NCI-H2196 (cell line): ENCODE data around the gene MRPS27.
A peak's percentile ranks its signal among the peaks of the same experiment; 100 is the strongest.

Experiments used
- DNase-seq: peaks from one replicate; lab custom pipeline; 2025; ENCODE audit not compliant: unreplicated experiment; lab: John Stamatoyannopoulos, UW

The MRPS27 gene

GRCh38 chr5:72319976-72320752 lies at the start of gene MRPS27, which contains the start of gene PTCD2:
MRPS27 (minus strand) TSS chr5:72320240; CDS start chr5:72320221, 19 bp downstream.
PTCD2 (plus strand) TSS chr5:72320373; CDS start chr5:72320383, 10 bp downstream.
- DNase-seq = peak; percentile 90

GRCh38 chr5:72369711-72370110 lies 49.7 kb upstream of the MRPS27 start:
- no peak for DNase-seq

- no peak for DNase-seq
Observed at GRCh38 chr5:72369301-72369700, 49.3 kb upstream of the MRPS27 start.

GRCh38 chr5:72368271-72368670 lies 48.2 kb upstream of the MRPS27 start:
- DNase-seq = no peak

- peak; percentile 32 for DNase-seq
Observed at GRCh38 chr5:72366324-72366976, 46.4 kb upstream of the MRPS27 start.

GRCh38 chr5:72364951-72365350 lies 44.9 kb upstream of the MRPS27 start:
- DNase-seq = no peak

GRCh38 chr5:72364171-72364570 lies 44.1 kb upstream of the MRPS27 start:
- DNase-seq = no peak

GRCh38 chr5:72363166-72363802 lies 43.2 kb upstream of the MRPS27 start:
- DNase-seq = no peak

- DNase-seq = no peak
Observed at GRCh38 chr5:72359886-72360285, 39.8 kb upstream of the MRPS27 start.

GRCh38 chr5:72358925-72359324 lies 38.9 kb upstream of the MRPS27 start:
- no peak for DNase-seq

GRCh38 chr5:72356361-72356760 lies 36.3 kb upstream of the MRPS27 start:
- no peak for DNase-seq

GRCh38 chr5:72355706-72356299 lies 35.8 kb upstream of the MRPS27 start:
- DNase-seq = no peak

- no peak for DNase-seq
Observed at GRCh38 chr5:72353046-72353445, 33.0 kb upstream of the MRPS27 start.

GRCh38 chr5:72352616-72353015 lies 32.6 kb upstream of the MRPS27 start:
- no peak for DNase-seq

GRCh38 chr5:72351376-72351775 lies 31.3 kb upstream of the MRPS27 start:
- no peak for DNase-seq

GRCh38 chr5:72347801-72348308 lies 27.8 kb upstream of the MRPS27 start:
- DNase-seq = no peak

- DNase-seq = no peak
Observed at GRCh38 chr5:72346398-72346797, 26.4 kb upstream of the MRPS27 start.

- no peak for DNase-seq
Observed at GRCh38 chr5:72338689-72339209, 18.7 kb upstream of the MRPS27 start.

GRCh38 chr5:72337159-72337558 lies 17.1 kb upstream of the MRPS27 start:
- no peak for DNase-seq

- no peak for DNase-seq
Observed at GRCh38 chr5:72330712-72331111, 10.7 kb upstream of the MRPS27 start.

- peak; percentile 78 for DNase-seq
Observed at GRCh38 chr5:72328172-72328571, 8.1 kb upstream of the MRPS27 start.
